GM19395 (cell line): ENCODE measurements around the gene LCLAT1.
"Not testable (repeated sequence)": the region's sequence is repeated elsewhere in the genome, so short reads cannot be mapped to it uniquely, and the experiment has no call there.

ENCODE experiments used
- ATAC-seq: cut with Tn5 transposase; IDR thresholded peaks from one replicate; pipeline ENCODE4 v1.9.1; 2021; ENCODE audit warnings: mild to moderate bottlenecking, moderate library complexity; ENCODE audit not compliant: unreplicated experiment

The LCLAT1 gene

GRCh38 chr2:30453498-30453897, 6.5 kb downstream of the LCLAT1 start:
- no peak for ATAC-seq

DNA sequence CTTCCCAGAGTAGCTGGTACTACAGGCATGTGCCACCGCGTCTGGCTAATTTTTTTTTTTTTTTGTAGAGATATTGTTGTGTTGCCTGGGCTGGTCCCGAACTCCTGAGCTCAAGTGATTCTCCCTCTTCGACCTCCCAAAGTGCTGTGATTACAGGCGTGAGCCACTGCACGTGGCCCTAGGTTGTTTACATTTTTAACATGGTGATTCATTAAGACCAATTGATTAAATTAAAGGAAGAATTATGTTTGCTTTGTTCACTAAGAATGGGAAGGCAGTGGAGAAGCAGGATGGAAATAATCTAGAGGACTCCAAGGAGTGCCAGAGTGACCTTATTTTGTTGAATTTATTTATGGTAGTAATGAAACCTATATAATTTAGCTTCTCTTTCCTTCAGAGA, 7.5 kb downstream of the LCLAT1 start:
- ATAC-seq: no peak

- no peak for ATAC-seq
These were observed 8.2 kb downstream of the LCLAT1 start for GRCh38 chr2:30455114-30455738.

- ATAC-seq: no peak
These were observed 9.1 kb downstream of the LCLAT1 start for GRCh38 chr2:30456106-30456505.

- no peak for ATAC-seq
These were observed 9.5 kb downstream of the LCLAT1 start for GRCh38 chr2:30456579-30456978.

DNA sequence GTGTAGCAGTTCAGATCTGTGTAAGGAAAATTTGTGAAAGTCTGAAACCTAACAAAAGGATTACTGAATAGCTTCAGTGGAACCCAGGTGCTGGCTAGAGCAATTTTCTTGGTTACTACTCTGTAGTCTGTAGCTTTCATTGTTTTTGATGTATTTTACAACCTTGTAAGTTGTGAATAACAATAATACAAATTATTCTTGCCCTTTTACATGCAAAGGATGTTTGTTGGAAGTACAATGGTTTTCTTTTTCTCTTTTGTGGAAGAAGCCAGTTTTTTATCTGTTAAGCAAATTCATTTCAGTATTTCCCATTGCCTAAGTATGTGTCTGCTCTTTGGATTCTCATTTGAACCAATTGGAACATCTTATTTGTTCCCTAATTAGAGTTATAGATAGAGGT, 10.2 kb downstream of the LCLAT1 start:
- no peak for ATAC-seq

- ATAC-seq: no peak
These were observed 12.1 kb downstream of the LCLAT1 start for GRCh38 chr2:30459140-30459539.

DNA sequence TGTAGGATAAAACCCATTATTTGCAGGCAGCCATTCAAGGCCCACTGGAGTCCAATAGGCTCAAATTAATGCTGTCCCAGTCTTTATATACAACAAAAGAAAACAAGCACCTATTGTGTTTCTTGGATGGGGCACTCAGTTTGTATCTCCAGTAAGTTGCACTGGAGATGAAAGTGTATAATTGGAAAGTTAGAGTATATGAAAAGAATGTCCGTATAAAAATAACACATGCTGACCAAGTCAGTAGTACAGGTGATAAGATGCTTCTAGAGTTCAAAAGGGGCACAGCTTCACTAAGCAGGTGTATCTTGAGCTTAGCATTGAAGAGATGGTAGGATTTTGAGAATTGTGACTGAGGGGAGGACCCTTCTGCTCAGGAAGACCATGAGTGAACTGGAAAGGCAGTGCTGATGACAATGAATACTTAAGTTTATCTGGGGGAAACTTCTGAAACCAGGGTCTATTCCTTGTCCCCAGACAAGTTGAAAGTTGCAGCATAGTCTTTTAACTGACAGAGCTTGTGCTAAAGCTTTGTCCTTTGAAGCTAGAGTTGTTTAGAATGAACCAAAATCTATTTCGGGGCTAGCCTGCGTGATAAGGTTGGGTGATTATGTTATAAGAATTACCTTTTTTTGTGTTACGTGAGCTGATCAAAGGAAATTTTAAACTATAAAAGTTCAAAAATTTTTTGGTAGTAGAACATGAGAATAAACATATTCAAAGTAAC, 15.2 kb downstream of the LCLAT1 start:
- no peak for ATAC-seq

GRCh38 chr2:30463535-30463934, 16.5 kb downstream of the LCLAT1 start:
- no peak for ATAC-seq

- ATAC-seq: no peak
These were observed 17.6 kb downstream of the LCLAT1 start for GRCh38 chr2:30464544-30465170.

DNA sequence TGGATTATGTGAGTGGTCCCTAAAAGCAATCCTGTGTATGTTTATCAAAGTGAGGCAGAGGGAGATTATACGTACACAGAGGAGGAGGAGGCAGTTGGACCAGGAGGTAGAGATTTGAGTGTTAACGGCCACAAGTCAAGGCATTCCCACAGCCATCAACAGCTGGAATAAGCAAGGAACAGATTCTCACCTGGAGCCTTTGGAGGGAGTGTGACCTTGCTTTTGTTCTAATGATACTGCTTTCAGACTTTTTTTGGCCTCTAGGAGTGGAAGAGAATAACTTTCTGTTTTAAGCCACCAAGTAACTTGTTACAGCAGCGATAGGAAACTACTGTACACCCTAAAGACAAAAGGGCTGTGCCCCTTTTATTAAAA, 18.1 kb downstream of the LCLAT1 start:
- ATAC-seq: no peak

- no peak for ATAC-seq
These were observed 19.2 kb downstream of the LCLAT1 start for GRCh38 chr2:30466216-30466615.

- not testable (repeated sequence) for ATAC-seq
These were observed 20.2 kb downstream of the LCLAT1 start for GRCh38 chr2:30467062-30467826.

DNA sequence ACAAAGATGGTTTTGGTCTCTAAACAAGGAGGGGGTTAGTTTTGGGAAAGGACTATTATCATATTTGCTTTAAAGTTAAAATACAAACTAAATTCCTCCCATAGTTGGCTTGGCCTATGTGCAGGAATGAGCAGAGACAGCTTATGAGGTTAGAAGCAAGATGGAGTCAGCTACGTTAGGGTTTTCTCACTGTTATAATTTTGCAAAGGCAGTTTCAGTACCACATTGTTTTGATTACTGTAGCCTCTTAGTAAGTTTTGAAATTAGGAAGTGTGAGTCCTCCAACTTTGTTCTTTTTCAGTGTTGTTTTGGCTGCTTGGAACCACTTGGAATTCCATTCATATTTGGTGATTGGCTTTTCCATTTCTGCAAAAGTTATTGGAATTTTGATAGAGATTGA, 23.4 kb downstream of the LCLAT1 start:
- no peak for ATAC-seq

- ATAC-seq: no peak
These were observed 25.3 kb downstream of the LCLAT1 start for GRCh38 chr2:30472326-30472725.

- no peak for ATAC-seq
These were observed 28.5 kb downstream of the LCLAT1 start for GRCh38 chr2:30475542-30475941.

DNA sequence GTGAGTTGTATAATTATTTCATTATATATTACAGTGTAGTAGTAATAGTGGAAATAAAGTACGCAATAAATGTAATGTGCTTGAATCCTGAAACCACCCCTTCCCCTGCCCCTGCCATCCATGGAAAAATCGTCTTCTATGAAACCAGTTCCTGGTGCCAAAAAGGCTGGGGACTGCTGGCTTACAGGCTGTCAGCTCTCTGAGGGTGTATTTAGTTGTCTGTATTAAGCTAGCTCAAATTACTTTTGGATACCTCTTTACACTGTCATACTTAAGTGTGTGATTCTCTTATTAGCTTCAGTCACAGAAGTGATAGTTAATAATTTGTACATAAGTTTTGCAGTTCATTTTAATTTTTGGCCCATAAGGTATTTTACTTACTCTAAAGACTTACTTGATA, 29.6 kb downstream of the LCLAT1 start:
- ATAC-seq: no peak

GRCh38 chr2:30480703-30481322, 33.8 kb downstream of the LCLAT1 start:
- ATAC-seq: no peak

- ATAC-seq: no peak
These were observed 34.3 kb downstream of the LCLAT1 start for GRCh38 chr2:30481323-30481800.

GRCh38 chr2:30482011-30482410, 35.0 kb downstream of the LCLAT1 start:
- no peak for ATAC-seq

GRCh38 chr2:30484145-30484544, 37.1 kb downstream of the LCLAT1 start:
- ATAC-seq: no peak
